Naive B cell (primary cell): Measurements from ENCODE around the gene SCD. TPM values are rescaled to one million over a fixed set of nuclear protein-coding genes. Genes with fewer than 3 reads are reported as not detected.
"Not testable (repeated sequence)": the region's sequence is repeated elsewhere in the genome, so short reads cannot be mapped to it uniquely, and the experiment has no call there.

ENCODE experiments used
- ATAC-seq, 2 donors: fragments of 150-1000 bp; cut with Tn5 transposase; 2 replicates each; pipeline ENCODE4 v1.10.0; 2021; ENCODE audit warnings: low read depth in 2 of 2, mild to moderate bottlenecking in 2 of 2, moderate library complexity in 2 of 2
- DNase-seq: peaks from one replicate; pipeline ENCODE4 v3.0.0; 2022
- H3K27ac Mint-ChIP-seq, 6 donors: one replicate each; pipeline ENCODE4 v1.8.0; 2020 to 2022; ENCODE audit warnings: mild to moderate bottlenecking in 6 of 6, mixed read lengths in 6 of 6, moderate library complexity in 5 of 6, inconsistent platforms in 2 of 6
- H3K27me3 Mint-ChIP-seq, 3 donors: one replicate each; pipeline ENCODE4 v1.8.0; 2021 to 2022; ENCODE audit warnings: mixed read lengths in 3 of 3, mild to moderate bottlenecking in 1 of 3
- H3K36me3 Mint-ChIP-seq, 2 donors: one replicate each; pipeline ENCODE4 v1.8.0; 2020 to 2022; ENCODE audit warnings: mixed read lengths in 2 of 2, inconsistent platforms in 1 of 2, mild to moderate bottlenecking in 1 of 2
- H3K4me1 Mint-ChIP-seq, 3 donors: one replicate each; pipeline ENCODE4 v1.8.0; 2020 to 2022; ENCODE audit warnings: mixed read lengths in 3 of 3, inconsistent platforms in 1 of 3, mild to moderate bottlenecking in 1 of 3, moderate library complexity in 1 of 3
- H3K4me3 Mint-ChIP-seq, 8 donors: one replicate each; pipeline ENCODE4 v1.8.0; 2020 to 2022; ENCODE audit warnings: mild to moderate bottlenecking in 8 of 8, mixed read lengths in 8 of 8, moderate library complexity in 8 of 8, inconsistent platforms in 2 of 8
- H3K9me3 Mint-ChIP-seq, 7 donors: one replicate each; pipeline ENCODE4 v1.8.0; 2020 to 2022; ENCODE audit warnings: mixed read lengths in 7 of 7, mild to moderate bottlenecking in 5 of 7, inconsistent platforms in 2 of 7, moderate library complexity in 1 of 7
- polyA plus RNA-seq, 6 donors: library from polyadenylated mRNA; unstranded; fragments of 300-500 nt; fragmentation: Illumina TruSeq; gene quantifications; one replicate each; pipeline ENCODE4 v1.2.3, GENCODE V29; 2021; ENCODE audit warnings: low read depth in 6 of 6

SCD gene
- polyA plus RNA-seq, 6 donors from 2014 or later: 1.7 to 8.3 (median 4.2) TPM

DNA sequence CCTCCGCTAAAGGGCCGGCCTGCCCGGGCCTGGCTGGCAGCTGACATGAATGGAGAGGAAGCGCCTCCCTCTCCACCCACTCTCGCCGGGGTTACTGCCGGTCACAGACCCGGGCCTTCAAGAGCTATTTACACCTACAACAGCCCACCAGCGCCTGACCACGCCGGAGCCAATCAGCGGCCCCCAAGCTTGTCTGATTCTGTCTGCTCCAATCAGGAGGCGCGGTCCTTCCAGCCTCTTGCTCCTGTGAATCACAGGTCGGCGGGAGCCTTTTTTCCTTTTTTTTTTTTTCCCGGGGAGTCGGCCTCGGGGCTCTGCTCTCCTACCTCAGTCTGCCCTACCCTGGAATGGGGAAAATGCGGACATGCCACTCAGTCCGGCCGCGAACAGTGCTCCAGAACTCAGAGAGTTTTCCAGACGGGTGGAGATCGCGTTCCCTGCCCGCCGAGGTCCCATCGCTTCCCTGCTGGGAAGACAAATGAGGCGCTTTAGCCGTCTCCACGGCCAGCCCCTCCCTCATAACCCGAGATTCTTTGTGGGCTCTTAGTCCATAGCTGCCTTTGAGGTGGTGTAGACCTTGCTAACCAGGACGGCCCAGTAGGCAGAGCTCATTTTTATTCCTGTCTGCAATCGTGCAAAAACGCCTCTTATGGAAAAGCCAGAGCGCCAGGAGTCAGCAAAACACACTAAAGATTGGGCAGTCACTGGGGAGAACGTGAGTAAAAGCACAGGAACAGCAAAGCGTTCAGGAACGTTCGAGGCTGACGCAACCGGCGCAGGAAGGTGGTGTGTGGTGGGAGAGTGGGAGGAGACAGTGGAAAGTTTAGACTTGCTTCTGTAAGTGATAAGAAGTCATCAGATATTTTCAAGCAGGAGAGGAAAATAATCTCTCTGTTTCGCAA, 26.5 kb downstream of the SCD start:
- H3K9me3 Mint-ChIP-seq: no peaks in the 10 kb centered on the region
- DNase-seq (peak; percentile 87), ATAC-seq (peak; percentile 95)
- H3K4me1 Mint-ChIP-seq: peaks cover 21 to 34% (median 28%) of the 10 kb centered on the region in 3 donors
- no peak overlapping the region for H3K27ac Mint-ChIP-seq
- H3K27me3 Mint-ChIP-seq: no peaks in the 10 kb centered on the region
- H3K4me3 Mint-ChIP-seq: no peak overlapping the region
- H3K36me3 Mint-ChIP-seq: no peaks in the 10 kb centered on the region

DNA sequence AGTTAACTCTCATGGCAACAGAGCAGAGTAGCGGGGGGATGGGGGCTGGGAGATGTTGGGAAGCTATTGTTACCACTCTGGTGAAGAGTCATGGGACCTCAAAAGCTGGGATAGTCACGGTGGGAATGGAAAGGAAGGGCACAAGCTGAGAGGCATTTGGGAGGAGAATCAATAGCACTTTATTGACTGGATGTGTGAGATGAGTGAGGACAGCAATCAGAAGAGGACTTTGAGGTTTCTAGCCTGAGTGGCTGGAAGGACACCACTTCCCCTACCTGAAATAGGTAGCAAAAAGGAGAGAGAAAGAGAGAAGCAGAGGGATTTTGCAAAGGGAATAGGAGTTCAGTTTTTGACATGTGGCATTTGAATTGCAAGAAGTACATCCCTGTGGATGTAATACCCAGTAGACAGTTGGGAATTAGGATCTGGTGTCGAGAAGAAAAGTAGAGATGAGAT, 27.2 kb downstream of the SCD start:
- DNase-seq: no peak
- H3K9me3 Mint-ChIP-seq: no peaks in the 10 kb centered on the region
- no peaks in the 10 kb centered on the region for H3K36me3 Mint-ChIP-seq
- peaks cover 21 to 34% (median 28%) of the 10 kb centered on the region in 3 donors for H3K4me1 Mint-ChIP-seq
- ATAC-seq: no peak
- H3K27me3 Mint-ChIP-seq: no peaks in the 10 kb centered on the region
- no peak overlapping the region for H3K27ac Mint-ChIP-seq
- no peak overlapping the region for H3K4me3 Mint-ChIP-seq

DNA sequence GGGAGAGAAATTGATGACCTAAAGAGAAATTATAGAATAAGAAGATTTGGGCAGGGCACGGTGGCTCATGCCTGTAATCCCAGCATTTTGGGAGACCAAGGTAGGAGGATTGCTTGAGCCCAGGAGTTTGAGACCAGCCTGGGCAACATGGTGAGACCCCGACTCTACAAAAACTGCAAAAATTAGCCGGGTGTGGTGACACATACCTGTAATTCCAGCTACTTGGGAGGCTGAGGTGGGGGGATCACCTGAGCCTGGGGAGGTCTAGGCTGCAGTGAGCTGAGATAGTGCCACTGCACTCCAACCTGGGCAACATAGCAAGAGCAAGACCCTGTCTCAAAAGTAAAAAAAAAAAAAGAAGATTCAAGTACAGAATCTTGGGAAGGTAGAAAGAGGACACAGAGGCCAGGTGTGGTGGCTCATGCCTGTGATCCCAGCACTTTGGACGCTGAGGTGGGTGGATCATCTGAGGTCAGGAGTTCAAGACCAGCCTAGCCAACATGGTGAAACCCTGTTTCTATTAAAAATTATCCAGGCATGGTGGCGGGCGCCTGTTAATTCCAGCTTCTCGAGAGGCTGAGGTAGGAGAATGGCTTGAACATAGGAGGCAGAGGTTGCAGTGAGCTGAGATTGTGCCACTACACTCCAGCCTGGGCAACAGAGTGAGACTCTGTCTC, 27.8 kb downstream of the SCD start:
- H3K27me3 Mint-ChIP-seq, H3K9me3 Mint-ChIP-seq, ATAC-seq, H3K36me3 Mint-ChIP-seq, DNase-seq: not testable (repeated sequence)
- Mint-ChIP-seq H3K4me3 (peak overlapping the region in 1 of 8 donors; percentile 68), H3K4me1 (peaks cover 21 to 37% (median 30%) of the 10 kb centered on the region in 3 donors), H3K27ac (peak overlapping the region in 1 of 6 donors; percentile 79)

DNA sequence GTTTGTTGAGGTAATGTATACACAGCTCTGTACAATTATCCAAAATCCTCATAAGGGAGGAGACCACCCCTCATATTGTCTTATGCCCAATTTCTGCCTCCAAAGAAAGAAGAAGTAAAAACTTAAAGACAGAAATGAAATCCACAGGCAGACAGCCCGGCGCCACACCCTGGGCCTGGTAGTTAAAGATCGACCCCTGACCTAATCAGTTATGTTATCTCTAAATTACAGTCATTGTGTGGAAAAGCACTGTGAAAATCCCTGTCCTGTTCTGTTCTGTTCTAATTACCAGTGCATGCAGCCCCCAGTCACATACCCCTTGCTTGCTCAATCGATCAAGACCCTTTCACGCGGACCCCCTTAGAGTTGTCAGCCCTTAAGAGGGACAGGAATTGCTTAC, 29.6 kb downstream of the SCD start:
- ATAC-seq, DNase-seq, H3K27me3 Mint-ChIP-seq, H3K9me3 Mint-ChIP-seq, H3K27ac Mint-ChIP-seq: not testable (repeated sequence)
- Mint-ChIP-seq H3K4me1 (peaks cover 15 to 31% (median 27%) of the 10 kb centered on the region in 3 donors), H3K36me3 (peaks cover 8 to 11% of the 10 kb centered on the region in 2 donors), H3K4me3 (peak overlapping the region in 1 of 8 donors; percentile 53)

DNA sequence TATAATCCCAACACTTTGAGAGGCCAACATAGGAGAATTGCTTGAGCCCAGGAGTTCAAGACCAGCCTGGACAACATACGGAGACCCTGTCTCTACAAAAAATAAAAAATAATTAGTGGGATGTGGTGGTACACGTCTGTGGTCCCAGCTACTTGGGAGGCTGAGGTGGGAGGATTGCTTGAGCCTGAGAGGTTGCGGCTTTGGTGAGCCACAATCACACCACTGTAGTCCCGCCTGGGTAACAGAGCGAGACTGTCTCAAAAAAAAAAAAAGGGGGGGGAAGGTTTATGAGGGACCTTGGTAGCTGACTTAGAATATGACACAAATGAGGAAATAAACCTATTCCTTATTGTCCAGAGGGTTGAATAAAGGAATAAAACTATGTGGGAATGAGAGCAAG, 30.8 kb downstream of the SCD start:
- no peak overlapping the region for H3K4me3 Mint-ChIP-seq
- H3K27ac Mint-ChIP-seq: peak overlapping the region in 2 of 6 donors; percentile 28 to 71
- DNase-seq: no peak
- H3K9me3 Mint-ChIP-seq: peaks cover 0 to 2% (median 0%) of the 10 kb centered on the region in 7 donors
- H3K36me3 Mint-ChIP-seq: peaks cover 17 to 19% of the 10 kb centered on the region in 2 donors
- H3K27me3 Mint-ChIP-seq: peaks cover 0 to 6% (median 0%) of the 10 kb centered on the region in 3 donors
- ATAC-seq: no peak
- peaks cover 24 to 43% (median 38%) of the 10 kb centered on the region in 3 donors for H3K4me1 Mint-ChIP-seq

DNA sequence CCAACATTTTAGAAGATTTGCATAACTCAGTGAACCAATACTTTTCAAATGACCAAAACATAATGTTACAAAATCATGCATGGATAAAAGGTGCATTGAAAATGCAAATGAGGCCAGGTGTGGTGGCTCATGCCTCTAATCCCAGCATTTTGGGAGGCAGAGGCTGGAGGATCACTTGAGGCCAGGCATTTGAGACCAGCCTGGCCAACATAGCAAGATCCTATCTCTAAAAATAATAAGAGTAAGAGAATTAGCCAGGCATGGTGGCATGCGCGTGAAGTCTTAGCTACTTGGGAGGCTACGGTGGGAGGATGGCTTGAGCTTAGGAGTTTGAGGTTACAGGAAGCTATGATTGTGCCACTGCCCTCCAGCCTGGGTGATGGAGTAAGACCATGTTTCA, 33.4 kb downstream of the SCD start:
- H3K27ac Mint-ChIP-seq: peak overlapping the region in 1 of 6 donors; percentile 72
- no peak for DNase-seq
- H3K4me1 Mint-ChIP-seq: peaks cover 29 to 61% (median 52%) of the 10 kb centered on the region in 3 donors
- no peak overlapping the region for H3K4me3 Mint-ChIP-seq
- peaks cover 17 to 33% of the 10 kb centered on the region in 2 donors for H3K36me3 Mint-ChIP-seq
- H3K9me3 Mint-ChIP-seq: peaks cover 0 to 2% (median 0%) of the 10 kb centered on the region in 7 donors
- ATAC-seq: no peak
- H3K27me3 Mint-ChIP-seq: peaks cover 0 to 6% (median 0%) of the 10 kb centered on the region in 3 donors

DNA sequence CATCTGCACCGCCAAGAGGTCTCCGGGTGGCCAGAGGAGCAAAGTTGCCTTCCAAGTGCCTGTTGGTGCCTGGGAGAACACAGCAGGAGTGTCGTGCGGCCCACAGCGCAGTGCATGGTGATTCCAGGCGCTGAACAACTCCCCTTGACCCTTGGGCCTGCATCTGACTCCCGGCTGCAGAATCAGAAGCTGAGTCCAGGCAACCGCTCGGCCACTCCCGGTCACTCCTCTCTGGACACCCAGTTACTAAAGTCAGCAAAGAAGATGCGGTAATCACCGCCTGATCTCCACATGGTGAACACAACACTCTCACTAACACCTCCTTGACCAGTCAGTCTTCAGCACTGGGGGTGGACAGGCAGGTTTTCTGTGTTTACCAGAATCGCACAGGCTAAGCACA, 35.5 kb downstream of the SCD start:
- H3K36me3 Mint-ChIP-seq: peaks cover 26 to 53% of the 10 kb centered on the region in 2 donors
- H3K27ac Mint-ChIP-seq: peak overlapping the region in 2 of 6 donors; percentile 36 to 61
- peaks cover 0 to 6% (median 0%) of the 10 kb centered on the region in 3 donors for H3K27me3 Mint-ChIP-seq
- H3K4me3 Mint-ChIP-seq: peak overlapping the region in 3 of 8 donors; percentile 16 to 22 (median 18)
- no peak for DNase-seq
- H3K9me3 Mint-ChIP-seq: peaks cover 0 to 2% (median 0%) of the 10 kb centered on the region in 7 donors
- H3K4me1 Mint-ChIP-seq: peaks cover 26 to 48% (median 45%) of the 10 kb centered on the region in 3 donors
- ATAC-seq: no peak

DNA sequence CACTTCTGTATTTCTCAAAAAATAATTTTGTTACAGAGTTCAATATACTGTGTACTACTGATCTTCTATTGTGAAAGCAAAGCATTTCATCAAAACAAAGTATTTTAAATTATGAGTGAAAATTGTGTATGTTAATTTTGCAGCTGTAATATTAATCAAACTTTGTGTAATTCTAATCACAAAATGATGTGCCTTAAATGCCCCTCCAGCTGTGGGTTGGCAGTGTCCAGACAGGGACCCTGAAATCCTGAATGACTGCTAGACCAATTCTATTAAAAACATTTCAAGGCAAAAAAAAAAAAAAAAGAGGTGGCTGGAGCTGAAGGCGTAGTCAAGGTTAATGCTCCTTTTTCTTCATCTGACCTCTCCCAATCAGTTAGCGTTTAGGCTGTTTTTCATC, 36.2 kb downstream of the SCD start:
- Mint-ChIP-seq H3K9me3 (peaks cover 0 to 2% (median 0%) of the 10 kb centered on the region in 7 donors), H3K4me1 (peaks cover 20 to 42% (median 38%) of the 10 kb centered on the region in 3 donors), H3K27me3 (peaks cover 0 to 6% (median 0%) of the 10 kb centered on the region in 3 donors), H3K36me3 (peaks cover 33 to 60% of the 10 kb centered on the region in 2 donors), H3K27ac (peak overlapping the region in 4 of 6 donors; percentile 12 to 69 (median 26)), H3K4me3 (peak overlapping the region in 5 of 8 donors; percentile 15 to 74 (median 33))
- DNase-seq (no peak), ATAC-seq (no peak)

DNA sequence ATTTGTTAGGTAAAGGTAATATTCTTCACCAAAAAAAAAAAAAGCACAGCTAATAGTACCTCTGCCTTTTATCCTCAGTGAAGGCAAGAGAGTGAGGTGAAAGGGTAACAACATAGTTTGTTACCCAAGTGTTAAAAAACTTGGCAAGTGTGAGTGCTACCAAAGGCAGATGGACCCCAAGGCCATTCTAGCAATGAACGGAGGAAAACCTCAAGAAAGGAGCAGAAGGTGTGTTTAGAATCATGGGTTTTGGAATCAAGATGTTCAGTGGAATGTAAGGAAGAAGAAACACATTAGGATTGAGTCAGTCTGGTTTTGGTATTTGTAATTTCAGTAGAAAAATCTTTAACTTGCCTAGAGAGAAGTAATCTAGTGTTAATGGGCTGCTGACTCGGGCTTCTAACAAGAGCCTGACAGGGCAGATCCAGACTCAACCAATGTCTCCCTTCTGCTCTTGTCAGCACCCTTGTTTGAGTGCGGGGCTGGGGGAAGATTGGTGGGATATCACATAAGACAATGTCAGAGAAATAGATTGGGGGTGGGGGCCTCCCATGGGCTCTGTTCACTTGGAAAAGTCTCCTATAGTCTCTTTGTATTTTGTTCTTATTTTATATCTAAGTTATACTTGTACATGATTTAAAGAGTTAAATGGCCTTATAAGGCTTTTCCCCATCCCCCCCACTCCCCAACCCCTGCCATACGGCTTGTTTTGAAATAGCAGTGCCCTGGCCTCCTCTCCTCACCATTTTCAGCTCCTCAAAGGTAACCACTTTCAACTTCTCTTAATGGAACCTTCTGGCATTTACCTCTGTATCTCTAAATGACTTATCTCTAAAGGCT, 44.4 kb downstream of the SCD start:
- Mint-ChIP-seq H3K27ac (no peak overlapping the region), H3K36me3 (peaks cover 10 to 19% of the 10 kb centered on the region in 2 donors), H3K4me3 (no peak overlapping the region), H3K4me1 (no peaks in the 10 kb centered on the region), H3K27me3 (peaks cover 0 to 4% (median 0%) of the 10 kb centered on the region in 3 donors), H3K9me3 (no peaks in the 10 kb centered on the region)
- ATAC-seq (no peak), DNase-seq (no peak)

DNA sequence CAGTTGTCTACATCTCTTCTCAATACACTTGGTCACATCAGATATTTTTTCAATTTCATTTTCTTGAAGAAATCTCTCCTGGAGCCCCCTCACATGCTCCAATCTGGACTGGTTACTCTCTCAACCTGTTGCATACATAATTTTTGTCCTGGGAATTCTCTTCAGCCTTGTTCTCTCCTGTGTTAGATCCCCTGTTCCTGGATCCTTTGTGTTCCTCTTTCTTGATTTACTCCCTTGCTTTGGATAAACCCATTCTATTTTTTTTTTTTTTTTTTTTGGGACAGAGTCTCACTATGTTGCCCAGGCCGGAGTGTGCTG, 45.6 kb downstream of the SCD start:
- Mint-ChIP-seq H3K36me3 (peaks cover 7 to 8% of the 10 kb centered on the region in 2 donors), H3K27me3 (peaks cover 0 to 4% (median 0%) of the 10 kb centered on the region in 3 donors), H3K9me3 (no peaks in the 10 kb centered on the region), H3K4me1 (no peaks in the 10 kb centered on the region), H3K4me3 (no peak overlapping the region), H3K27ac (peak overlapping the region in 1 of 6 donors; percentile 1)
- no peak for ATAC-seq
- DNase-seq: no peak

DNA sequence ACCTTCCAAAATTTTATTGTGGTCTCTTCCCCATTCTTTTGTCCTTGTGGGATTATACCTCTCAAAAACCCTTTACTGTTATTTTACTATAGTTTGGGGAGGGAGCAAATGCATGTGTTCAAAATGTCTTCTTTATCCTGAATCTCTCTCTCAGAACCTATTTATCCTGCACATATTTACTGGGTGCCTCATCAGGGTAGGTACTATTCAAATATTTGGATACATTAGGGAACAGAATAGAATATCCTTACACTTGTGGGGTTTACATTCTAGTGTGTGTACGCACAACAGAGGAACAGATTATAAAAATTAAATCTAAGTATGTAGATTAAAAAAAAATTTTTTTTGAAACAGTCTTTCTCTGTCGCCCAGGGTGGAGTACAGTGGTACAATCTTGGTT, 48.6 kb downstream of the SCD start:
- Mint-ChIP-seq H3K4me3 (no peak overlapping the region), H3K27me3 (peaks cover 0 to 4% (median 0%) of the 10 kb centered on the region in 3 donors), H3K4me1 (peaks cover 0 to 2% (median 0%) of the 10 kb centered on the region in 3 donors), H3K36me3 (no peaks in the 10 kb centered on the region), H3K27ac (no peak overlapping the region), H3K9me3 (no peaks in the 10 kb centered on the region)
- no peak for DNase-seq
- no peak for ATAC-seq

DNA sequence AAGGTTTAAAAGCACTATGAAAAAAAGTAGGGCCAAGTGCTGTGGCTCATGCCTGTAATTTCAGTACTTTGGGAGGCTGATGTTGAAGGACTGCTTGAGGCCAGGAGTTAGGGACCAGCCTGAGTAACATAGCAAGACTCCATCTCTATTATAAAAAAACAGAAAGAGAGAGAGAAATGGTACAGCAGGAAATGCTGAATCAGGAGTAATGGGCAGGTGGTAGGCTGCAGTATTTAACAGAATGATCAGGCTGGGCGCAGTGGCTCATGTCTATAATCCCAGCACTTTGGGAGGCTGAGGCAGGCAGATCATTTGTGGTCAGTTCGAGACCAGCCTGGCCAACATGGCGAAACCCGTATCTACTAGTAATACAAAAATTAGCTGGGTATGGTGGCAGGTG, 49.6 kb downstream of the SCD start:
- Mint-ChIP-seq H3K4me1 (peaks cover 0 to 2% (median 0%) of the 10 kb centered on the region in 3 donors), H3K27ac (no peak overlapping the region), H3K36me3 (no peaks in the 10 kb centered on the region), H3K9me3 (no peaks in the 10 kb centered on the region), H3K4me3 (no peak overlapping the region), H3K27me3 (peaks cover 0 to 8% (median 0%) of the 10 kb centered on the region in 3 donors)
- no peak for ATAC-seq
- DNase-seq: no peak
